Activated T-cell treated with anti-CD3 and anti-CD28 coated beads for 48 hours (primary cell): ENCODE results near the gene FMNL1.

ENCODE experiments used
- DNase-seq: peaks from one replicate; pipeline ENCODE4 v3.0.0-alpha.2; 2020; ENCODE audit warnings: low read depth

FMNL1 gene

GRCh38 chr17:45222289-45222995 is 757 bp downstream of the FMNL1 start:
- peak; percentile 63 for DNase-seq

GRCh38 chr17:45222996-45223538 is 1.4 kb downstream of the FMNL1 start:
- no peak for DNase-seq

DNA sequence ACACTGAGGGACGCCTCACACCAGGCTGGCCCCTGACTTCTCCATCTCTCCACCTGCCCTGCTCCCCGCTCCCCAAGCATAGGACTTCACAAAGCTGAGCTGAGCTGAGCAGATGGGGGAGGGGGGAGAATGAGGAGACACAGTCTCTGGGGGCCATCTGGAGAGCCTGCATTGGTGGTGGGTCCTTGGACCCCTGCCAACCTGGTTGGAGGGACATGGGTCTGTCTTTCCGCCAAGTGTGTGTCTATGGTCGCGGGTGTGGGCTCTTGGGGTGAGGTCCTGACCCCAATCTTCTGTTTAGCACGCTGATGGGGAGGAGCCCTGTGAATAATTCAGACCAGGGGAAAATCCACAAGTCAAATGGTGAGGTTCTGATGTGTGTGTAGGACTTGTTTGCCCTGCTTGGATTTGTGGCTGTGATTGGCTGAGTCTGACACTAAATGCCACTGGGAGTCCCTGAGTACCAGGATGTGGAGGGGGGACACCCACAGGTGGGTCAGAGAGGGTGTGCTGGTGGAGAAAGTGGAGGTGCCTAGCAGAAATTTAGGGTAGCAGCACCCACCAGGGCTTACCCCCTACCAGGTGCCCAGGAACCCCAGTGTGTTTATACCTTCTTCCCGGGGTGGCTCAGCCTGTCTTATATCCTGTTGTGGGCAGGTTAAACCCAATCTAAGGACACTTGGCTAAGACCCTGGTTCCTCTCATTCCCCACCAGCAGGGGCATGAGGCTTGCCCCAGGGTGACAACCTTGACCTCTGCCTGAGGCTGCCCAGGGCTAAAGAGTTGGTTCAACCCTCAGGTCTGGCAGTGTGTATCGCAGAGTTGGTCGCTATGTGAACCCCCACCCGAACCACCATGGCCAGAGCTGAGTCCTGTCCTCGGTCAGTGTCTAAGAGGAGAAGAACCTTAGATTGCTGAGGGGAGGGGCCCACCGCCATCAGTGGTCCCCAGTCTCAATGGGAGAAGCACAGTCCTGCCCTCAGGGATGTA is 2.1 kb downstream of the FMNL1 start:
- DNase-seq, result peak; percentile 56

GRCh38 chr17:45224671-45225050 is 3.0 kb downstream of the FMNL1 start:
- no peak for DNase-seq

DNA sequence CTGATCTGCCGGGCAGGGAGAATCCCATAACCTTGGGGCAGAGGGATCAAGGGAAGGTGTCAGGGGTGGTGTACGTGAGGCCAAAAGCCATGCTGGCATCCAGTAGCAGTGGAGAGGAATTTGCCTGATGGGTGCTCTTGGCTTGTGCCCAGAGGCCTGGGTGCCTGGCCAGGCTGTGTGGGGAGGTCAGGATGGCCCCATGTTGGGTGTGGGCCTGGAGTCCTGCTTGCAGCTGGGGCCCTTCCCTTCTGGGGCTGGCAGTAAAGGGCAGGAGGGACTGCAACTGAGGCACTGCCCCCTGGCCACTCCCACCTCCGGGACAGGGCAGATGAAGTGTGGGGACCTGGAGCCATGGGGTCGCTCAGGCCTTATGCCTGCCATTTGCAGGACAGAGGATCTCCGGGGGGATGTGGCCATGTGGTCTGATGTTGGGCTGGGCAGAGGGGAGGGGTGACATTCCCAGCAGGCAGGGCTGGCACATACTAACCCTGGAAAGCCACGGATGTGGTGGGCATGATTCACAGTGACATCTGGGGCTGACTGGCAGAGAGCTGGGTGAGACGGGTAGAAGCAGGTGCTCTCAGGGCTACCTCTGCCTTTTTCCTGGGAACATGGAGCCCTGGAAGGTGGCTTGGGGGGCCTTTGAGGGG is 3.5 kb downstream of the FMNL1 start:
- DNase-seq, result no peak

- DNase-seq, result peak; percentile 93
These were observed 4.4 kb downstream of the FMNL1 start for GRCh38 chr17:45225964-45226530.

DNA sequence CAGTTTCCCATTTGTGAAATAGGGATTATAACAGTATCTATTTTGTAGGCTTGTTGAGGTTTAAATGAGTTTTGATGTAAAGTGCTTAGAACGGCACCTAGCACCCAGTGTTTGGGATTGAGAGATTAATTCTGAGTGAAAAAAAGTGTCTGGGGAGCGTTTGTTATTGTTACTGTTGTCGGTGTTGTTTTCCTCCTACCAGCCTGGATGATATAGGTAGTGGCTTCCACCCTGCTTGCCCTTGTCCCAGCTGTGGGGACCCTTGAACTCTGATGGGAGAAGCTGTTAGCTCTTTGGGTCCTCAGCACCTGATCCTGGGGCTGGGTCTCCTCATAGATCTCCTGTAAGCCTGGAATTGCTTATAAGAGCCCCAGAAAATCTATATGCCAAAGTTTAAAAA is 4.9 kb downstream of the FMNL1 start:
- no peak for DNase-seq

DNA sequence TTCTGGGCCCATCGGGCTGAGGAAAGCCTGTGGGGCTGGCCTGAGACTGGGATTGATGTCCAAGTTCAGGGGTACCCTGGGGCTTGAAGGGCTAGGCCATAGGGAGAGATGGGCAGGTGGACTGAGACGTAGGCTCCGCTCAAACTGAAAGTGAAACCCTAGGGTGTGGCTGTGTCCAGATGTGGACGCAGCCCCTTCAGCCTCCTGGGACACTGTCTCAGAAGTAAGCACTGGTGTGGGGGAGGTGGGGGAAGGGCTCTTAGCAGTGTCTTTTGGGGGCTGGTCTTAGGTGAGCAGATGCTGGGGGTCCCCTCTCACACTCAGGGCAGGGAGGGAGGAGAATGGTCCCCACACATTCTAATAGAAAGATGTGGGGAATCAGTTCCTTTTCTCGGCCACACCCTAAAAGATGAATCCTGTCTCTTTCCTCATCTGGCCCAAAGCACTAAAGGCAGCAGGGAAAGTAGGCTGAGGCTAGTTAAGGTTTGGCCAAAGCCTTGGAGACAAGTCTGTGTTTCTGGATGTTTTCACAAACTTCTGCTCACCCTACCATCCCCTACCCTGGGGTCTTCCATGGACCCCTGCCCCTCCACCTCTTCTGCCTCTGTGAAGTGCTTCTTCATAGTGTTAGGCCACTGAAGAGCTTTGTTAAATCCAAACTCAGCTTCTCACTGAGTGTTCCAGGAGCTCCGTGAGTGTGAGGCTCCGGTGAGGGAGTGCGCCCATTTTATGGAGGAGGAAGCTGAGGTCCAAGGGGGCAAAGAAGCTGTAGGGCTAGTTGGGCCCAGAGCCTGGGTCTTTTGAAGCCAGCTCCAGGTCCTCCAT is 5.6 kb downstream of the FMNL1 start:
- DNase-seq, result no peak

GRCh38 chr17:45227926-45228762 is 6.5 kb downstream of the FMNL1 start:
- peak; percentile 37 for DNase-seq

DNA sequence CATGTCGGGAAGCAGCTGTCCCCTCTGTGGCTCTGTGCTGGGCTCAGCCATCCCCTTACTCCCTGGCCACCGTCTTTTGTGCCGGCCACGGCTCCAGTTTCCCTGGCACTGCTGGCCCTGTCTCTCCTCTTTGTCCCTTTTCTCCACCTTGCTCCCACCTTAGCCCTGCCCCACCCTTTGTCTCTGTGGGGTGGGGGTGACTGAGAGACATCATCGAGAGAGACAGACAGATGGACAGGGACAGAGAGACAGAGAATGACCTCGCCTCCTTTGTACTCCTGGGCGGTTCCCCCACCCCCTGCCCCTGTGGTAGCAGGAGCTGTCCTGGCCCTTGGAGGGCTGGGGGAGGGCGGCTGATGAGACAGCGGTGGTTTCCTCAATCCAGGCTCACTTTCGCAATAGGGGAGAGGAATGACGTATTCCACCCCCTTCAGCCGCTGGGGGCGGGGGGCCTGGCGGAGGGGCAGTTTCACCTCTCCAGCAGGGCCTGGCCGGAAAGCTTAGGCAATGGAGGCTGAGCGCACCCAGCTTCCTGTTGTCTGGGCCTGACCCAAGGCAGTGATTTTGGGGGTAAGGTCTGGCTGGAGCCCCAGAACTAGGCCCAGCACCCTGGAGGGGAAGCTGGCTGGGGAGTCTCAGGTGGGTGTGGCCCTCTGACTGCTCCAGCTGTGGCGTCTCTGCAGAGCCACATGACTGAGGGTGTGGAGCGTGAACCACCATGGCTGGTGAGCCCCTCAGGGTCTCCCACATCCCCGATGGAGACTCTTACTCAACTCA is 7.3 kb downstream of the FMNL1 start:
- peak; percentile 90 for DNase-seq

DNA sequence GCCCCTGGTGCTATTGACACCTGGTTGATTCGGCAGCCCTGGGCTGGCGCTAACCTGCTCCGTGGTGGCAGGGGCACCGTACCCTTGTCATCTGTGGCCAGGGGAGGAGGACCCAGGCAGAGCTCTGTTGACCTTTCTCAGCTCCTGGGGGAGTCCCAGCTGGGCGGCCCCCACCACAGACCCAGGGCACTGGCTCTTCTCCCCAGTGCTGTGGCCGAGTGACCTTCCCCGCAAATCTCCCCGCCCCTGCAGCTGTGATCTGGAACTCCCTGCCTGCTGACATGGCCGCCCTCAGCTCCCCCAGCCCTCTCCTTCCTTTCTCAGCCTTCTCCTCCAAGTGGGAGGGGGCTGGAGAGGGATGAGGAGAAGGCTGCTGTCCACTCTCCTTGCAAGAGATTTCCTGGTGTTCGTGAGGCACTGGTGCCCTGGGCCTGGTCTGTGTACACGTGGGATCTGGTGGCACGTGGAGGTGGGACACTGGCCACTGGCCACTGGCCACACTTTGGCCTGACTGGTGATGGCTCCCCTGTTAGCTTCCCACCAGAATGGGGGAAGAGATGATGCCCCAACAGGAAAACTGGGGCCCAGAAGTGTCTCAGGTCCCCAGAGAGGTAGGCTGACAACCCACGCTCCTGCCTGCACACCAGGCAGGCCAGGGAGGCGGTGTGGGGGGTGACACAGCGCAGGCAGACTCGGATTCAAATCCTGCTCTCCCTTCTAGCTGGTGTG is 8.2 kb downstream of the FMNL1 start:
- DNase-seq, result peak; percentile 35

- DNase-seq, result no peak
These were observed 8.7 kb downstream of the FMNL1 start for GRCh38 chr17:45230410-45230786.

DNA sequence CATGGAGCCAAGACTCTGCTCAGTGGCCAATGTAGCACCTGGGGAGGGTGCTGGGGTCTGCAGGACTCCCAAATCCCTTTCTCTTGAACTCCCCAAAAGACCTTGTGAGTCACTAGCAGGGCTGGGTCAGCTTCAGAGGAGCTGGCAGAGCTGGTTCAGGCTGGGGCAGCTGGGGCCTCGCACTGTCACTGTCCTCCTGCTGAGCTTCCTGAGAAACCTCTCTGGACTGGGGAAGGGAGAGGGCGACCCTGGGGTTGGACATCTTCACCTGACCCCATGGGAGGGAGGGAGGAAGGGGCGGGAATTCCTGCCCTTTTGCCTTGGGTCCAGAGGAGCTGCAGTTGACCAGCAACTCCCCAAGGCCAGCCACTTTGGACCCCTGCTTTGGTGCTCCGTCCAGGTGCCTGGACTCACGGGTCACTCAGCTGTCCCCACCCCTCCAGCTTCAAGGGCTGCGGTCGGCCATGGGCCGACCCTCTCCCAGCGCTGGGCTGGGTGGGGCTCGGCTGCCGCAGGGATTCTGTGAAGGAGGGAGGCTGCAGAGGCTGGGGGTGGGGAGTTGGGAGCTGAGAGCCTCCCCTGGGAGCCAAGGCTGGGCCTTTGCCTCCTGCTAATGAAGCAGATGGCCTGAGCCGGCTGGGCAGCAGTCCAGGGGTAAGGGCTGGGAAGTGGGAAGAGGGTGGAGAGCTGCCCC is 9.2 kb downstream of the FMNL1 start:
- no peak for DNase-seq

DNA sequence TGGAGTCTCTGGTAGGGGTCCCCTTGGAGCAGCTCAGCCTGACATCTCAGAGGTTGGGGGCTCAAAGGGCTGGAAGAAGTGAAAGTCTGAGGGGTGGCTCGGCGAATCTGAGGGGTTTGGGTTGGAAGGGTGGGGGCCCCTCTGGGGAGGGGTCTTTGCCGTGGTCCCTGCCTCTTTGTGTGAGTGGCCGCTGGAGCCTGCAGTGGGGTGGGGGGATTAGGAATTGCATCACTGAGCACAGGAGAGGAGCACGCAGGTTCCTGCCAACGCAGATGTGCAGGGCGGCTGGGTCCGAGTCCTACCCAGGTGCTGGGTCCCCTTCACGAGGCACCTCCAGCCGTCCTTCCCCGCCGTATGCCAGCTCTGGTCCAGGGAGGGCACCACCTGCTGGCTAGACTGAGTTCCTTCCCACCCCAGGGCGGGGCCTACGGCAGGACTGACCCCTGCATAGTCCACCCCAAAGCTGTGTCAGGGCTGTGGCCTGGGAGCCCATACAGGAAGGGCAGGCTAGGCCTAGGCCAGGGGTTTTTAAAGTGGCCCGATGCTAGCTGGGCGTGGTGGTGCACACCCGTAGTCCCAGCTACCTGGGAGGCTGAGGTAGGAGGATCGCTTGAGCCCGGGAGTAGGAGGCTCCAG is 9.9 kb downstream of the FMNL1 start:
- DNase-seq, result no peak

GRCh38 chr17:45232514-45233422 is 11.1 kb downstream of the FMNL1 start:
- no peak for DNase-seq

DNA sequence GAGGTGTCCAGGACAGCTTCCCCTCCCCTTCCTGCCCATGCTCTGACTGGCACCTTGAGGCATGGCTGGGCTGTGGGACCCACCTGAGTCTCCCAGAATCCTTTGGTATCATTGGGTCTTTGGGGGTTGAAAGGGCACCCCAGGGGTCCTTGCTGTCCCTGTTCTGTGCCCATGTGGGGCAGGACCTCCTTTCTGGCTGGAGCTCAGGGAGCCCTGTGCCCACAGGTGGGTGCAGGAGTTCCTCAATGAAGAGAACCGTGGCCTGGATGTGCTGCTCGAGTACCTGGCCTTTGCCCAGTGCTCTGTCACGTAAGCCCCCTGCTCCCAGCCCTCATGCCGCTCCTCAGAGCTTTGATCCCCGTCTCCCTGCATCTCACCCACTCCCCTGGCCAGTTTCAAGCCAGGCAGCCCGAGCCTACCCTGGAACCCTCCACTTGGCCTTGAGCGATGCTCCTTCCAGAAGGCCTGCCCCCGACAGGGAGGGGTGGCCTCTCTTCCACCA is 11.8 kb downstream of the FMNL1 start:
- no peak for DNase-seq
